Measurements from ENCODE around the gene GLCE.
A peak's percentile ranks its signal among the peaks of the same experiment; 100 is the strongest.

GLCE gene

GRCh38 chr15:69161079-69161877 is 843 bp downstream of the GLCE start:
- TF ChIP-seq, protein P1, sequence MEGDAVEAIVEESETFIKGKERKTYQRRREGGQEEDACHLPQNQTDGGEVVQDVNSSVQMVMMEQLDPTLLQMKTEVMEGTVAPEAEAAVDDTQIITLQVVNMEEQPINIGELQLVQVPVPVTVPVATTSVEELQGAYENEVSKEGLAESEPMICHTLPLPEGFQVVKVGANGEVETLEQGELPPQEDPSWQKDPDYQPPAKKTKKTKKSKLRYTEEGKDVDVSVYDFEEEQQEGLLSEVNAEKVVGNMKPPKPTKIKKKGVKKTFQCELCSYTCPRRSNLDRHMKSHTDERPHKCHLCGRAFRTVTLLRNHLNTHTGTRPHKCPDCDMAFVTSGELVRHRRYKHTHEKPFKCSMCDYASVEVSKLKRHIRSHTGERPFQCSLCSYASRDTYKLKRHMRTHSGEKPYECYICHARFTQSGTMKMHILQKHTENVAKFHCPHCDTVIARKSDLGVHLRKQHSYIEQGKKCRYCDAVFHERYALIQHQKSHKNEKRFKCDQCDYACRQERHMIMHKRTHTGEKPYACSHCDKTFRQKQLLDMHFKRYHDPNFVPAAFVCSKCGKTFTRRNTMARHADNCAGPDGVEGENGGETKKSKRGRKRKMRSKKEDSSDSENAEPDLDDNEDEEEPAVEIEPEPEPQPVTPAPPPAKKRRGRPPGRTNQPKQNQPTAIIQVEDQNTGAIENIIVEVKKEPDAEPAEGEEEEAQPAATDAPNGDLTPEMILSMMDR (IDR thresholded peaks at IDR 0.05; ENCODE audit: insufficient read depth, low read length, missing control alignments) = peak; percentile 33
- POLR2A ChIA-PET = interaction anchor here (1.2 to 1.5 kb wide), 3 partner anchors 34 to 291 kb away, joined by 4 to 6 read pairs (median 6); partner anchors contain the start of gene RPLP1
- H3K4me3 ChIP-seq (ENCODE audit: low read depth, low read length) = peak overlapping the region; percentile 87
- no peak for DNase-seq (ENCODE audit: low read depth, low spot score)
- CTCF ChIA-PET = interaction anchor here (0.7 to 1.2 kb wide), 8 partner anchors 13 to 301 kb away, joined by 3 read pairs; no protein-coding TSS in a partner anchor

GRCh38 chr15:69161878-69162213 is 1.4 kb downstream of the GLCE start:
- ChIA-PET POLR2A (no interaction called here), CTCF (interaction anchor here (0.7 to 1.2 kb wide), 4 partner anchors 13 to 305 kb away, joined by 3 to 4 read pairs (median 3); no protein-coding TSS in a partner anchor)
- TF ChIP-seq, protein P1 (IDR thresholded peaks at IDR 0.05; ENCODE audit: insufficient read depth, low read length, missing control alignments) = no peak
- peak overlapping the region; percentile 87 for H3K4me3 ChIP-seq (ENCODE audit: low read depth, low read length)
- DNase-seq (ENCODE audit: low read depth, low spot score) = no peak

DNA sequence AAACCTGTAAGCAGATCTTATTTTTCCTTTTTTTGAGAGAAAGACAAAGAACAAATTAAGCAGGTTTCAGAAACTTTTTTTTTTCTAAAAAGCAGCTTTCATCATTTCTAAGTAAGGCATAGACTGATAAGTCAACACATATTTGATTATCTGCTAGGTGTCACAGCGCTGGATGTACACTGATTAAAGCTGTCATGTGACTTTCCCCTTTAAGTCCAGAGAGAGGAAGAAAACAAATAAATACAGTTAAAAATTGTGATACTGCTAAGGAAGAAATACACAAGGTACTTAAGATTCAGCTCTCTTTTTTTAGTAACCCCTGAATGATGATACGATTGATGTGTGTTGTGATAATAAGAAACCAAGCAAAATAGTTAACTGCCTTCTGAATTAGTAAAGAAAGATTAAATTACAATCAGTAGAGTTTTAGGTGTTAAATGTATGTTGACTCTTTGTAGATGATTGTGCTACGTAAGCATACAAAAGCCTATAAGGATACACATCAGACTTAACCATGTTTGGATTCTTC is 2.8 kb downstream of the GLCE start:
- DNase-seq (ENCODE audit: low read depth, low spot score) = no peak
- TF ChIP-seq, protein P1 (IDR thresholded peaks at IDR 0.05; ENCODE audit: insufficient read depth, low read length, missing control alignments) = no peak
- no peak overlapping the region for H3K4me3 ChIP-seq (ENCODE audit: low read depth, low read length)
- ChIA-PET POLR2A (no interaction called here), CTCF (interaction anchor here (1.3 kb wide), 1 partner anchor 64 kb away, joined by 4 read pairs; no protein-coding TSS in a partner anchor)

GRCh38 chr15:69164807-69165636 is 4.6 kb downstream of the GLCE start:
- no peak overlapping the region for H3K4me3 ChIP-seq (ENCODE audit: low read depth, low read length)
- ChIA-PET POLR2A (interaction anchor here (0.5 kb wide), 1 partner anchor 124 kb away, joined by 3 read pairs; no protein-coding TSS in a partner anchor), CTCF (interaction anchor here (1.1 kb wide), 1 partner anchor 10 kb away, joined by 3 read pairs; no protein-coding TSS in a partner anchor)
- DNase-seq (ENCODE audit: low read depth, low spot score) = peak; percentile 5
- TF ChIP-seq, protein P1 (IDR thresholded peaks at IDR 0.05; ENCODE audit: insufficient read depth, low read length, missing control alignments) = no peak

GRCh38 chr15:69165637-69166025 is 5.2 kb downstream of the GLCE start:
- no peak for DNase-seq (ENCODE audit: low read depth, low spot score)
- ChIA-PET POLR2A (interaction anchor here (0.5 kb wide), 1 partner anchor 125 kb away, joined by 3 read pairs; no protein-coding TSS in a partner anchor), CTCF (interaction anchor here (1.1 kb wide), 1 partner anchor 11 kb away, joined by 3 read pairs; no protein-coding TSS in a partner anchor)
- TF ChIP-seq, protein P1 (IDR thresholded peaks at IDR 0.05; ENCODE audit: insufficient read depth, low read length, missing control alignments) = no peak
- H3K4me3 ChIP-seq (ENCODE audit: low read depth, low read length) = no peak overlapping the region

All from AG04449 (cell line).